GM19372 (cell line): ENCODE measurements around the gene KPTN.

Experiments used
- ATAC-seq: cut with Tn5 transposase; IDR thresholded peaks from one replicate; pipeline ENCODE4 v1.9.1; 2021; ENCODE audit warnings: mild to moderate bottlenecking, low read depth, moderate library complexity; ENCODE audit not compliant: unreplicated experiment

The KPTN gene

GRCh38 chr19:47509170-47509847 lies 25.3 kb upstream of the KPTN start:
- ATAC-seq = no peak

- no peak for ATAC-seq
These were observed 24.7 kb upstream of the KPTN start for GRCh38 chr19:47508721-47509120.

- ATAC-seq = no peak
These were observed 24.0 kb upstream of the KPTN start for GRCh38 chr19:47507924-47508553.

- ATAC-seq = no peak
These were observed 23.0 kb upstream of the KPTN start for GRCh38 chr19:47507012-47507411.

GRCh38 chr19:47506459-47506858 lies 22.4 kb upstream of the KPTN start:
- ATAC-seq = no peak

GRCh38 chr19:47505506-47505905 lies 21.5 kb upstream of the KPTN start:
- ATAC-seq = no peak

- ATAC-seq = no peak
These were observed 19.8 kb upstream of the KPTN start for GRCh38 chr19:47503826-47504150.

GRCh38 chr19:47503130-47503825 lies 19.3 kb upstream of the KPTN start:
- ATAC-seq = no peak

GRCh38 chr19:47499863-47500830 lies 16.1 kb upstream of the KPTN start:
- no peak for ATAC-seq

- ATAC-seq = no peak
These were observed 15.4 kb upstream of the KPTN start for GRCh38 chr19:47499371-47499770.

GRCh38 chr19:47498561-47498960 lies 14.5 kb upstream of the KPTN start:
- no peak for ATAC-seq

GRCh38 chr19:47497821-47498520 lies 14.0 kb upstream of the KPTN start:
- no peak for ATAC-seq

- no peak for ATAC-seq
These were observed 13.2 kb upstream of the KPTN start for GRCh38 chr19:47497050-47497766.

- no peak for ATAC-seq
These were observed 11.7 kb upstream of the KPTN start for GRCh38 chr19:47495478-47496372.

GRCh38 chr19:47494729-47495128 lies 10.7 kb upstream of the KPTN start:
- ATAC-seq = no peak

- ATAC-seq = no peak
These were observed 10.2 kb upstream of the KPTN start for GRCh38 chr19:47494211-47494547.

GRCh38 chr19:47493378-47494210 lies 9.6 kb upstream of the KPTN start:
- ATAC-seq = no peak
